SH-SY5Y (cell line): ENCODE results near the gene HBG1.

ENCODE experiments used
- GATA2 ChIP-seq: IDR thresholded peaks from 2 replicates; pipeline ENCODE4 v1.6.1; 2011; ENCODE audit warnings: mild to moderate bottlenecking, low read depth, low read length
- GATA3 ChIP-seq: IDR thresholded peaks from 2 replicates; pipeline ENCODE4 v1.6.1; 2011; ENCODE audit warnings: low read depth, mild to moderate bottlenecking, low read length, moderate library complexity

DNA sequence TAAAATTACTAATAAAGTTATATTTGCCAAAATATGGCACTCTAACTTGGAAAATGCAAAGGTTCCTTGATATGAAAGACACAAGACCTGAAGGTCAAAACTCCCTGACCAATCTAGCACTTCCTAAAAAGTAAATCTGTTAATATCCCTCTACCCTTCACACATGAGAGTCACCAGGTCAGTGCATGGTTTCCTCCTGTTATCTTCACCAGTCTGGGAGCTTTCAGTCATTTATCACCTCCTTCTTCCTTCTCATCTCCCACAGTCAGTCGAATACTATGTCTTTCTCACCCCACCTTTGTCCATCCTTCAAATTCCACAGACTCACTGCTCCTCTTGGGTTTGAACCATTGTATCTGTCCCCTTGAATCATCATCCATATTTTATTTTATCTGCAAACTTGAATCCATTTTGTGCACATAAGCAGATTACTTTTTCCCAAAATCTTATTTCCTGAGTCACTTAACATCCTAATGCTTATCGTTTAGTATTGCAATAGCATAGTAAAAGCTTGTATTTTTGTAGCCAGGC lies 17.4 kb upstream of the HBG1 start:
- TF ChIP-seq GATA2 (no peak), GATA3 (no peak)
